ENCODE measurements around the gene PTPRD.
"Not testable (repeated sequence)": the region's sequence is repeated elsewhere in the genome, so short reads cannot be mapped to it uniquely, and the experiment has no call there.

DNA sequence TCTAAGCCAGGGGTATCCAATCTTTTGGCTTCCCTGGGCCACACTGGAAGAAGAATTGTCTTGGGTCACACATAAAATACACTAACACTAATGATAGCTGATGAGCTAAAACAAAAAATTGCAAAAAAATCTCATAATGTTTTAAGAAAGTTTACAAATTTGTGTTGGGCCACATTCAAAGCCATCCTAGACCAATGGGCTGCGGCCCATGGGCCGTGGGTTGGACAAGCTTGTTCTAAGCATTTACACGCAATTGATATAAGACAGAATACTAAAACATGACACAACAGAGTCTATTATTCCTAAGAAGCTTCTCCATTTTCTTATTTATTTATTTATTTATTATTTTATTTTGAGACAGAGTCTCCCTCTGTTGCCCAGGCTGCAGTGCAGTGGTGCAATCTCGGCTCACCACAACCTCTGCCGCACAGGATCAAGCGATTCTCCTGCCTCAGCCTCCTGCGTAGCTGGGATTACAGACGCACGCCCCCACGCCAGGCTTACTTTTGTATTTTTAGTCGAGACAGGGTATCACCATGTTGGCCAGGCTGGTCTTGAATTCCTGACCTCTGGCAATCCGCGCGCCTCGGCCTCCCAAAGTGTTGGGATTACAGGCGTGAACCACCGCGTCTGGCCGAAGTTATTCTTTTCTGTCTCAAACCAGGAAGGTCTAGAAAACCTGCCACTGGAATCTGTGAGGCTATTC lies 1692.2 kb downstream of the PTPRD start:
- TF ChIP-seq ZFX (IDR thresholded peaks at IDR 0.05); CTCF (IDR thresholded peaks at IDR 0.05 in 2 of 3, conservative IDR thresholded peaks at IDR 0.05 in 1 of 3; ENCODE audit: borderline replicate concordance in 1 of 3, insufficient read depth in 1 of 3, low read depth in 2 of 3, low read length in 2 of 3): not testable (repeated sequence)
